Measurements from ENCODE around the gene TBC1D1. TPM values are rescaled to one million over a fixed set of nuclear protein-coding genes. Genes with fewer than 3 reads are reported as not detected.

The TBC1D1 gene
- total RNA-seq (10 to 100 TPM; 73.1 to 76.1 TPM), polyA plus RNA-seq (26.7 TPM)

GRCh38 chr4:37890801-37891259, at the start of gene TBC1D1:
TSS of gene TBC1D1 (plus strand) at chr4:37891084. CDS start at chr4:37902096, 11,012 bp downstream.
- Mint-ChIP-seq H3K4me1 (peaks cover 24 to 46% (median 43%) of the 10 kb centered on the region in 3 donors), H3K9me3 (no peaks in the 10 kb centered on the region), H3K4me3 (peak within 1 kb of the TSS; percentile 93 to 99 (median 98)), H3K27me3 (no peaks in the 10 kb centered on the region), H3K27ac (peak within 1 kb of the TSS; percentile 83 to 99 (median 95)), H3K36me3 (peaks cover 0 to 10% (median 1%) of the 10 kb centered on the region in 3 donors)
- Histone ChIP-seq H3K4me1 (ENCODE audit: insufficient read depth, low read length) (peaks cover 21% of the 10 kb centered on the region), H3K9me3 (ENCODE audit: low read length) (no peaks in the 10 kb centered on the region), H3K27ac (ENCODE audit: low read depth, low read length) (peak within 1 kb of the TSS; percentile 53), H3K36me3 (ENCODE audit: insufficient read depth, low read length) (no peaks in the 10 kb centered on the region), H3K4me3 (ENCODE audit: low read length) (peak within 1 kb of the TSS; percentile 78), H3K27me3 (ENCODE audit: insufficient read depth, low read length, poor library complexity, severe bottlenecking) (no peaks in the 10 kb centered on the region)
- ChIA-PET CTCF (interaction anchor here (0.7 to 2.6 kb wide), 7 partner anchors 10 to 145 kb away, joined by 3 to 7 read pairs (median 4); partner anchors contain the start of gene PGM2), POLR2A (interaction anchor here (0.5 to 1.1 kb wide), 5 partner anchors 16 to 1741 kb away, joined by 3 to 6 read pairs (median 4); no protein-coding TSS in a partner anchor)
- DNase-seq = peak in 1 of 5 donors; percentile 12

- Mint-ChIP-seq H3K4me1 (no peaks in the 10 kb centered on the region), H3K9me3 (no peaks in the 10 kb centered on the region), H3K36me3 (peaks cover 13 to 75% (median 34%) of the 10 kb centered on the region in 3 donors), H3K27ac (no peak overlapping the region), H3K27me3 (no peaks in the 10 kb centered on the region), H3K4me3 (no peak overlapping the region)
- Histone ChIP-seq H3K27ac (ENCODE audit: low read depth, low read length) (no peak overlapping the region), H3K36me3 (ENCODE audit: insufficient read depth, low read length) (peaks cover 30% of the 10 kb centered on the region), H3K9me3 (ENCODE audit: low read length) (no peaks in the 10 kb centered on the region), H3K4me3 (ENCODE audit: low read length) (no peak overlapping the region), H3K27me3 (ENCODE audit: insufficient read depth, low read length, poor library complexity, severe bottlenecking) (no peaks in the 10 kb centered on the region), H3K4me1 (ENCODE audit: insufficient read depth, low read length) (no peaks in the 10 kb centered on the region)
- no peak for DNase-seq
- CTCF ChIA-PET = no interaction called here
- POLR2A ChIA-PET = no interaction called here
Observed at GRCh38 chr4:37844204-37844603, 46.7 kb upstream of the TBC1D1 start.

GRCh38 chr4:37845201-37845600, 45.7 kb upstream of the TBC1D1 start:
- no peak overlapping the region for H3K4me3 ChIP-seq (ENCODE audit: low read length)
- H3K4me1 ChIP-seq (ENCODE audit: insufficient read depth, low read length) = no peaks in the 10 kb centered on the region
- H3K36me3 ChIP-seq (ENCODE audit: insufficient read depth, low read length) = peaks cover 26% of the 10 kb centered on the region
- H3K9me3 ChIP-seq (ENCODE audit: low read length) = no peaks in the 10 kb centered on the region
- Mint-ChIP-seq H3K9me3 (no peaks in the 10 kb centered on the region), H3K27ac (no peak overlapping the region), H3K27me3 (no peaks in the 10 kb centered on the region), H3K36me3 (peaks cover 13 to 71% (median 34%) of the 10 kb centered on the region in 3 donors), H3K4me1 (no peaks in the 10 kb centered on the region), H3K4me3 (no peak overlapping the region)
- CTCF ChIA-PET = no interaction called here
- DNase-seq = no peak
- POLR2A ChIA-PET = no interaction called here
- H3K27ac ChIP-seq (ENCODE audit: low read depth, low read length) = no peak overlapping the region
- no peaks in the 10 kb centered on the region for H3K27me3 ChIP-seq (ENCODE audit: insufficient read depth, low read length, poor library complexity, severe bottlenecking)

- ChIA-PET POLR2A (no interaction called here), CTCF (no interaction called here)
- Mint-ChIP-seq H3K27me3 (no peaks in the 10 kb centered on the region), H3K36me3 (peaks cover 13 to 68% (median 38%) of the 10 kb centered on the region in 3 donors), H3K4me3 (no peak overlapping the region), H3K27ac (no peak overlapping the region), H3K4me1 (peaks cover 0 to 2% (median 0%) of the 10 kb centered on the region in 3 donors), H3K9me3 (no peaks in the 10 kb centered on the region)
- Histone ChIP-seq H3K9me3 (ENCODE audit: low read length) (no peaks in the 10 kb centered on the region), H3K4me1 (ENCODE audit: insufficient read depth, low read length) (no peaks in the 10 kb centered on the region), H3K27me3 (ENCODE audit: insufficient read depth, low read length, poor library complexity, severe bottlenecking) (no peaks in the 10 kb centered on the region), H3K4me3 (ENCODE audit: low read length) (no peak overlapping the region), H3K36me3 (ENCODE audit: insufficient read depth, low read length) (peaks cover 20% of the 10 kb centered on the region), H3K27ac (ENCODE audit: low read depth, low read length) (no peak overlapping the region)
- no peak for DNase-seq
Observed at GRCh38 chr4:37847311-37847884, 43.5 kb upstream of the TBC1D1 start.

GRCh38 chr4:37852376-37852775, 38.5 kb upstream of the TBC1D1 start:
- Mint-ChIP-seq H3K27me3 (no peaks in the 10 kb centered on the region), H3K4me3 (no peak overlapping the region), H3K4me1 (peaks cover 0 to 4% (median 0%) of the 10 kb centered on the region in 3 donors), H3K36me3 (peaks cover 0 to 67% (median 29%) of the 10 kb centered on the region in 3 donors), H3K9me3 (no peaks in the 10 kb centered on the region), H3K27ac (peak overlapping the region in 1 of 8 donors; percentile 6)
- Histone ChIP-seq H3K27ac (ENCODE audit: low read depth, low read length) (no peak overlapping the region), H3K4me1 (ENCODE audit: insufficient read depth, low read length) (no peaks in the 10 kb centered on the region), H3K36me3 (ENCODE audit: insufficient read depth, low read length) (peaks cover 8% of the 10 kb centered on the region), H3K27me3 (ENCODE audit: insufficient read depth, low read length, poor library complexity, severe bottlenecking) (no peaks in the 10 kb centered on the region), H3K4me3 (ENCODE audit: low read length) (no peak overlapping the region), H3K9me3 (ENCODE audit: low read length) (no peaks in the 10 kb centered on the region)
- ChIA-PET POLR2A (no interaction called here), CTCF (interaction anchor here (0.6 to 1.4 kb wide), 2 partner anchors 48 to 269 kb away, joined by 3 to 4 read pairs; no protein-coding TSS in a partner anchor)
- no peak for DNase-seq

GRCh38 chr4:37858112-37858511, 32.8 kb upstream of the TBC1D1 start:
- POLR2A ChIA-PET = no interaction called here
- Histone ChIP-seq H3K36me3 (ENCODE audit: insufficient read depth, low read length) (peaks cover 3% of the 10 kb centered on the region), H3K27me3 (ENCODE audit: insufficient read depth, low read length, poor library complexity, severe bottlenecking) (no peaks in the 10 kb centered on the region), H3K27ac (ENCODE audit: low read depth, low read length) (no peak overlapping the region), H3K4me3 (ENCODE audit: low read length) (no peak overlapping the region), H3K9me3 (ENCODE audit: low read length) (no peaks in the 10 kb centered on the region), H3K4me1 (ENCODE audit: insufficient read depth, low read length) (no peaks in the 10 kb centered on the region)
- no peaks in the 10 kb centered on the region for H3K9me3 Mint-ChIP-seq
- H3K27ac Mint-ChIP-seq = no peak overlapping the region
- no peaks in the 10 kb centered on the region for H3K27me3 Mint-ChIP-seq
- H3K4me1 Mint-ChIP-seq = no peaks in the 10 kb centered on the region
- DNase-seq = no peak
- H3K4me3 Mint-ChIP-seq = no peak overlapping the region
- CTCF ChIA-PET = interaction anchor here (0.9 to 1.4 kb wide), 3 partner anchors 16 to 178 kb away, joined by 3 to 5 read pairs (median 4); no protein-coding TSS in a partner anchor
- H3K36me3 Mint-ChIP-seq = peaks cover 12 to 70% (median 16%) of the 10 kb centered on the region in 3 donors

- ChIA-PET CTCF (no interaction called here), POLR2A (no interaction called here)
- DNase-seq = no peak
- Histone ChIP-seq H3K27me3 (ENCODE audit: insufficient read depth, low read length, poor library complexity, severe bottlenecking) (no peaks in the 10 kb centered on the region), H3K36me3 (ENCODE audit: insufficient read depth, low read length) (peaks cover 5% of the 10 kb centered on the region), H3K4me3 (ENCODE audit: low read length) (no peak overlapping the region), H3K9me3 (ENCODE audit: low read length) (no peaks in the 10 kb centered on the region), H3K27ac (ENCODE audit: low read depth, low read length) (no peak overlapping the region), H3K4me1 (ENCODE audit: insufficient read depth, low read length) (no peaks in the 10 kb centered on the region)
- Mint-ChIP-seq H3K27ac (no peak overlapping the region), H3K36me3 (peaks cover 15 to 71% (median 17%) of the 10 kb centered on the region in 3 donors), H3K4me1 (no peaks in the 10 kb centered on the region), H3K4me3 (no peak overlapping the region), H3K9me3 (no peaks in the 10 kb centered on the region), H3K27me3 (no peaks in the 10 kb centered on the region)
Observed at GRCh38 chr4:37858872-37859271, 32.0 kb upstream of the TBC1D1 start.

GRCh38 chr4:37860266-37860665, 30.6 kb upstream of the TBC1D1 start:
- H3K9me3 ChIP-seq (ENCODE audit: low read length) = no peaks in the 10 kb centered on the region
- no peak for DNase-seq
- peaks cover 15 to 65% (median 15%) of the 10 kb centered on the region in 3 donors for H3K36me3 Mint-ChIP-seq
- H3K4me1 ChIP-seq (ENCODE audit: insufficient read depth, low read length) = no peaks in the 10 kb centered on the region
- no peaks in the 10 kb centered on the region for H3K9me3 Mint-ChIP-seq
- H3K36me3 ChIP-seq (ENCODE audit: insufficient read depth, low read length) = peaks cover 5% of the 10 kb centered on the region
- ChIA-PET POLR2A (no interaction called here), CTCF (no interaction called here)
- no peak overlapping the region for H3K27ac Mint-ChIP-seq
- no peak overlapping the region for H3K4me3 Mint-ChIP-seq
- no peaks in the 10 kb centered on the region for H3K4me1 Mint-ChIP-seq
- H3K4me3 ChIP-seq (ENCODE audit: low read length) = no peak overlapping the region
- H3K27ac ChIP-seq (ENCODE audit: low read depth, low read length) = no peak overlapping the region
- no peaks in the 10 kb centered on the region for H3K27me3 ChIP-seq (ENCODE audit: insufficient read depth, low read length, poor library complexity, severe bottlenecking)
- H3K27me3 Mint-ChIP-seq = no peaks in the 10 kb centered on the region

Measured in CD8-positive, alpha-beta memory T cell (primary cell).